ENCODE data around the gene DNAJC18.

The DNAJC18 gene

DNA sequence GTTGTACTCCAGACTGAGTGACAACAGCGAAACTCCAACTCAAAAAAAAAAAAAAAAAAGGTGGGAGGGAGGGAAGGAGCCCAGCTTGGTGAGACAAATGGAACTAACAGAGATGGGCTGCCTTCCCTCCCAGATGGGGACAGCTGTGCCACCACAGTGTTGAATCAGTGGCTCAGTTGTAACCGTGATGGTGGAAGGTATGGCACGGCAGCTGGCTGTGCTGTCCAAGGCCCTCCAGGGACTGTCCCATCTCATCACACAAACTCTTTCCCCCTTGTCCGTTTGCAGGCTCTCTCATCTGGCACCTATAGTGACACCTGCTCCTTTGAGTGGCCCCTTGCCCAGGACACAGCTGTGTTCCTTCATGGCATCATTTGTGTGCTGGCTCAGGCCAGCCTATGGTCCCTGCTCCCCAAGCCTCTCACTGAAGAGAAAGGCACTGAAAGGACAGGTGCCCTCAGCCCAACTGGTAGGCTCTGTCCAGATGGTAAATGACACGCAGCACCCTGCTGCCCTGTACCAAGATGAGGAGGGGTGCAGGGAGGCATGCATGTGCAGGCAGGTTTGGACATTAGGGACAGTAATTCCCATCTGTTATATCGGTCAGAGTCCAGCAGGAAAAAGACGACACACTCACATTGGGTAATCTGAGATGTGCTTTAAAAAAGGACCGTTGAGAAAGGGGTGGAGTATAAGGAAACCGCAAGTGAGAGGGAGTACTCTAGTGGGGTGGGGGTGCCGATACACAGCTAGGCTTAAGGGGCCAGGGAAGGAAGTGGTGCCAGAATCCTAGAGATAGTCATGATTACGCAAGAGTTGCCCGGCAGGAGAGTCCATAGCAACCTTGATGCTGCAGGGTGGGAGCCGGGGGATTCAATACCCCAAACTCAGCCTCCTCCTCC lies 35.8 kb upstream of the DNAJC18 start:
- H3K36me3 ChIP-seq (ENCODE audit: control insufficient read depth, insufficient read depth, low read length, severe bottlenecking), result peaks cover 23% of the 10 kb centered on the region
- peak; percentile 60 for DNase-seq (ENCODE audit: low read depth)
- peaks cover 34% of the 10 kb centered on the region for H3K4me1 ChIP-seq (ENCODE audit: control insufficient read depth, insufficient read depth, low read length)
- H3K27me3 ChIP-seq (replicated peaks; ENCODE audit: control insufficient read depth, insufficient read depth, low read length), result no peaks in the 10 kb centered on the region
- H3K9me3 ChIP-seq (ENCODE audit: control insufficient read depth, low read length), result no peaks in the 10 kb centered on the region
- H3K9ac ChIP-seq (ENCODE audit: low read length), result no peak overlapping the region
- no peak overlapping the region for H3K4me3 ChIP-seq (ENCODE audit: low read length)

DNA sequence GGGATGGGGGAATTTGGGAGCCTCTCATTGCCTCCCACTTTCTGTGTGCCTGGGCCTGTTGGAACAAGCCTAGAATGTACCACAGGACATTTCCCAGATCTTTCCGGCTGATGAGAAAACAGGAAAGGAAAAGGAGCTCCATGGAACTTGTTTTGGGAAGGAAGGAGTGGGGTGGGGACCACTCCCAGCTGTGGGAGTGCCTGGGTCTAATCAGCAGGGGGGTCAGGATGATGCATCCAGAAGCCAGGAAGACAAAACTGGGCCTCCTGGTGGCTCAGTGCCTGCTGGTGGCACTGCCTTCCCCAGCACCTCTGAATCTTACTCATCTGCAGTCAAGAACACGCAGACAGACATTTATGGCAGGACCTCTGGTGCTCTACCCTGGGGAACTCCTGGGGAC lies 34.2 kb upstream of the DNAJC18 start:
- Histone ChIP-seq H3K4me1 (ENCODE audit: control insufficient read depth, insufficient read depth, low read length) (peaks cover 44% of the 10 kb centered on the region), H3K9ac (ENCODE audit: low read length) (peak overlapping the region; percentile 48), H3K9me3 (ENCODE audit: control insufficient read depth, low read length) (no peaks in the 10 kb centered on the region), H3K27me3 (replicated peaks; ENCODE audit: control insufficient read depth, insufficient read depth, low read length) (no peaks in the 10 kb centered on the region), H3K4me3 (ENCODE audit: low read length) (no peak overlapping the region), H3K36me3 (ENCODE audit: control insufficient read depth, insufficient read depth, low read length, severe bottlenecking) (peaks cover 23% of the 10 kb centered on the region)
- DNase-seq (ENCODE audit: low read depth), result peak; percentile 23

DNA sequence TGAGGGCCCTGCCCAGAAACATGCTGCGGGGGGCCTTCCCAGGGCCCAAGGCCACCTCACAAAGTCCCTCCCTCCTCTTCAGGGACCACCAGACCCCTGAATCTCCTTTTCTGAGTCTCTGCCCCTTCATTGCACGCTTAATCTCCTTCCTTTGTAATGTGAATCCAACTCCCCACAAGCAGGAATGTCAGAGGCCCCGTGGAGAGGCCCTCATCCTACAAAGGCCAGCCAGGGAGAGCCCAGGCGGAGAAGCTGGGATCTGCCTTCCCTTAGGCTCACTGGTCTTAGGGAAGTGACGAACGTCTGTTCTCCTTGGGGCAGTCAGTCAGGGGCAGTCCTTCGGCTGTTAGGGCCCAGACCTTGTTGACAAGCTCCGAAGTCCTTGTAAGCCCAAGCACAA lies 33.8 kb upstream of the DNAJC18 start:
- Histone ChIP-seq H3K4me1 (ENCODE audit: control insufficient read depth, insufficient read depth, low read length) (peaks cover 48% of the 10 kb centered on the region), H3K27me3 (replicated peaks; ENCODE audit: control insufficient read depth, insufficient read depth, low read length) (no peaks in the 10 kb centered on the region), H3K36me3 (ENCODE audit: control insufficient read depth, insufficient read depth, low read length, severe bottlenecking) (peaks cover 19% of the 10 kb centered on the region), H3K4me3 (ENCODE audit: low read length) (no peak overlapping the region), H3K9ac (ENCODE audit: low read length) (peak overlapping the region; percentile 48), H3K9me3 (ENCODE audit: control insufficient read depth, low read length) (no peaks in the 10 kb centered on the region)
- DNase-seq (ENCODE audit: low read depth), result peak; percentile 40

DNA sequence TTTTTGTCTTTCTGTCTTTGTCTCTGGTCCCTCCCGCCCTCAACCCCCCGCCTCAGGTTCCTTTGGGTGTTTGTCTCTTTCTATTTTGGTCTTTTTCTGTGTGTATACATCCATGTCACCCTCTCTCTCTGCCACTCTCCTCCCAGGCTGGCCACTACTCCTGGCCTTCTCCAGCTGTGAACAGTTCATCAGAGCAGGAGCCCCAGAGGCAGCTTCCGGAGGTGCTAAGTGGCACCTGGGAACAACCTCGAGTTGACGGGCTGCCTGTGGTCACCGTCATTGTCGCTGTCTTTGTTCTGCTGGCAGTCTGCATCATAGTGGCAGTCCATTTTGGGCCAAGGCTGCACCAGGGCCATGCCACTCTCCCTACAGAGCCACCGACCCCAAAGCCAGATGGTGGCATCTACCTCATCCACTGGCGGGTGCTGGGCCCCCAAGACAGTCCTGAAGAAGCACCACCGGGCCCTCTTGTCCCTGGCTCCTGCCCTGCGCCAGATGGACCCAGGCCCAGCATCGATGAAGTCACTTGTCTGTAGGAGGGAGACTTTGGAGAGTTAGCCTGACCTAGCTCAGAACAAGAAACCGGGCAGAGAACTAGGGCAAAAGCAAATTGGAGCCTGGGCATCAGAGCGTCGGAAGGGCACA lies 33.2 kb upstream of the DNAJC18 start:
- Histone ChIP-seq H3K36me3 (ENCODE audit: control insufficient read depth, insufficient read depth, low read length, severe bottlenecking) (peaks cover 13% of the 10 kb centered on the region), H3K9ac (ENCODE audit: low read length) (peak overlapping the region; percentile 48), H3K4me1 (ENCODE audit: control insufficient read depth, insufficient read depth, low read length) (peaks cover 49% of the 10 kb centered on the region), H3K27me3 (replicated peaks; ENCODE audit: control insufficient read depth, insufficient read depth, low read length) (no peaks in the 10 kb centered on the region), H3K4me3 (ENCODE audit: low read length) (no peak overlapping the region), H3K9me3 (ENCODE audit: control insufficient read depth, low read length) (no peaks in the 10 kb centered on the region)
- DNase-seq (ENCODE audit: low read depth), result no peak

DNA sequence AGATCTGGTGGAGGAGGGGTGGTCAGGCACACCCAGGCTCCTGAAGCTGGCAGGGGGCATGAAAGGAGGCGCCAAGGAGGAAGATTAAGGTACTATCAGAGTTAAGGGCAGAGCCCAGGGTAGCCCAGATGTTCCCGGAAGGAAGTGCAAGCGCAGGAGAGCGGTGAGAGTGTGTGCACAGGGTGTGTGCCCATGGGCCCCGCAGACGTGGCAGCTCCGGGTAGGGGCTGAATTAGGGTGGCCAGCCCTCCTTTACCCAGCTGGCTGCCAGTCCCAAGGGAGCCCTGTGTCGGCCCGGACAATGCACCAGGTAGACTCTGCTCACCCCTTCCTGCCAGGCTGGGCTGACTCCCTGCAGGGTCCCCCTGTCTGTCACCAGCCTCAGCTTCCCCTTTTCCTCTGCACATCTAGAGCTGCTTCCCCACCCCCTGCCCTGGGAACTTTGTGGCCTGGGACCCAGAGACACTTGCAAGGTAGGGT lies 31.5 kb upstream of the DNAJC18 start, which contains the start of gene SMIM33:
Gene SMIM33 (plus strand): TSS at position 184 of the 480 bp plus-strand sequence. CDS start 118 bp downstream, at position 302.
- no peaks in the 10 kb centered on the region for H3K27me3 ChIP-seq (replicated peaks; ENCODE audit: control insufficient read depth, insufficient read depth, low read length)
- H3K9ac ChIP-seq (ENCODE audit: low read length), result no peak within 1 kb of the TSS
- no peak within 1 kb of the TSS for H3K4me3 ChIP-seq (ENCODE audit: low read length)
- H3K4me1 ChIP-seq (ENCODE audit: control insufficient read depth, insufficient read depth, low read length), result peaks cover 49% of the 10 kb centered on the region
- peaks cover 3% of the 10 kb centered on the region for H3K36me3 ChIP-seq (ENCODE audit: control insufficient read depth, insufficient read depth, low read length, severe bottlenecking)
- DNase-seq (ENCODE audit: low read depth), result no peak
- no peaks in the 10 kb centered on the region for H3K9me3 ChIP-seq (ENCODE audit: control insufficient read depth, low read length)

DNA sequence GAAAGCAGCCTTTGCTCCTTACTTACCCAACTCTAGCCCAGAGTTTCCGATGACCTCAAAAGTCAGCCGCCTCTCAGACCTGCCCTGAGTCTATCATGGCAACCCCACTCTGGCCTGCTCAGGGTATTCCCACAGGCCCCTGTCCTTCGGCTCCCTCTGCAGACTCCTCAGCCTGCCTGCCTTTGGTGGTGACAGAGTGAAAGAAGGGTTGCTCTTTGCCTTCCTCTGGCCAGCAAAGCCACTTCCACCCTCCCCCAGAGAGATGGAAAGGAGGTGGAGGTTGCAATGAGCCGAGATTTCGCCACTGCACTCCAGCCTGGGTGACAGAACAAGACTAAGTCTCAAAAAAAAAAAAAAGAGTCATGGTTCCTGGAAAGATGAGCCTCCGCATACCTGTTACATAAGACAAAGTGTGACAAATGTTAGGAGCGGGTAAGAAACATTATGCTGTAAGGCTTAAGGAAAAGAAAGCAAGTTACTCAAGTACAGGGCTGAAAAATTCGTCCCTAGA lies 29.2 kb upstream of the DNAJC18 start:
- DNase-seq (ENCODE audit: low read depth), result no peak
- H3K9me3 ChIP-seq (ENCODE audit: control insufficient read depth, low read length), result no peaks in the 10 kb centered on the region
- no peaks in the 10 kb centered on the region for H3K36me3 ChIP-seq (ENCODE audit: control insufficient read depth, insufficient read depth, low read length, severe bottlenecking)
- peaks cover 27% of the 10 kb centered on the region for H3K4me1 ChIP-seq (ENCODE audit: control insufficient read depth, insufficient read depth, low read length)
- H3K9ac ChIP-seq (ENCODE audit: low read length), result peak overlapping the region; percentile 54
- no peak overlapping the region for H3K4me3 ChIP-seq (ENCODE audit: low read length)
- H3K27me3 ChIP-seq (replicated peaks; ENCODE audit: control insufficient read depth, insufficient read depth, low read length), result no peaks in the 10 kb centered on the region

DNA sequence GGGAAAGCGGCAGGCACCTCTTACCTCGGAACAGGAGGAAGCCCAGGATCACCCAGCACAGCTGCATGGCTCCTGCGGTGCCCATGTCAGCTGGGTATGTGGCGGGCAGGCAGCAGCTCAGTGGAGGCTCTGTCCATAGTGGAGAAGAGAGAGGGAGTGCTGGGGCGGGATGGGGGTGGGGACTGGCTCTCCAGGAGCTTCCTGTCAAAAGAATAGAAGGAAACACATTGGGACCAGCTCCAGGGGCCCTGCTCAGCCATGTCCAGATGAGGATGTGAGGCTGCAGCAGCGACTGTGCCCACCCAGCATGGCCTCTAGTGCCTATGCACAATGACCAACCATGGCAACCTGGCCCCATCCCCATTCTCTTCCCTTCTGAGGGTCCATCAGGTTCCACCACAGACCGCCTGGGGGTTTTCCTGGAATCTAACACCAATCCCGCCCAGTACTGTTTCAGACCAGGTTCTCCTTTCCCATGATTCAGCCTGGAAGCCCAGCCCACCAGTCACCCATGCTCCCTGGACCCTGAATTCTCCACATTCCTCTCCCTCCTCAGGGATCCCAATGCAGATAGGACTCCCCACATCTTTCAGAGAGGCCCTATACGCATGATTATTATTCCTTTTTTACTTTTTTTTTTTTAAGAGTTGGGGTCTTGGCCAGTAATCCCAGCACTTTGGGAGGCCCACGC lies 23.4 kb upstream of the DNAJC18 start, which contains the start of gene ECSCR:
Gene ECSCR (minus strand): TSS at position 158 of the 691 bp plus-strand sequence. CDS start 73 bp downstream, at position 85.
- no peaks in the 10 kb centered on the region for H3K4me1 ChIP-seq (ENCODE audit: control insufficient read depth, insufficient read depth, low read length)
- H3K27me3 ChIP-seq (replicated peaks; ENCODE audit: control insufficient read depth, insufficient read depth, low read length), result no peaks in the 10 kb centered on the region
- DNase-seq (ENCODE audit: low read depth), result no peak
- no peaks in the 10 kb centered on the region for H3K9me3 ChIP-seq (ENCODE audit: control insufficient read depth, low read length)
- H3K4me3 ChIP-seq (ENCODE audit: low read length), result no peak within 1 kb of the TSS
- H3K9ac ChIP-seq (ENCODE audit: low read length), result no peak within 1 kb of the TSS
- no peaks in the 10 kb centered on the region for H3K36me3 ChIP-seq (ENCODE audit: control insufficient read depth, insufficient read depth, low read length, severe bottlenecking)

DNA sequence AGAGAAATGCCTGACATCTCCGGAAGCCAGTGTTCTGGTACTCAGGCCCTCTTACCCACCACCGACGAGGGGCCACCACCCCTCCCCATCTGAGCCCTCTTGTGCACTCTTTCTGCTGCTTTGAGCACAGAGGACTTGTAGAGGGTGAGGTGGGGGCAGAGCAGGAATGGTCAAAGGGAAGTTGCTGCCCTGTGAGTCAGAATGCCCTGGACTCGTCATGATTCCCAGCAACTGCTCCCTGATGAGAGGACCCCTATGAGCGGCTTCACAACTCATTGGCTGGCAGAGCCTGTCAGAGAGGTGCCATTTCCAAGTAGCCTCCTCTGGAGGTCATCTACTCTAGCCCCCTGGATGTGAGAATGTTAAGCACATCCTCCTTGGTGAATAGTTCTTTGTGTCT lies 22.4 kb upstream of the DNAJC18 start:
- Histone ChIP-seq H3K36me3 (ENCODE audit: control insufficient read depth, insufficient read depth, low read length, severe bottlenecking) (no peaks in the 10 kb centered on the region), H3K9ac (ENCODE audit: low read length) (no peak overlapping the region), H3K27me3 (replicated peaks; ENCODE audit: control insufficient read depth, insufficient read depth, low read length) (no peaks in the 10 kb centered on the region), H3K4me1 (ENCODE audit: control insufficient read depth, insufficient read depth, low read length) (no peaks in the 10 kb centered on the region), H3K9me3 (ENCODE audit: control insufficient read depth, low read length) (no peaks in the 10 kb centered on the region), H3K4me3 (ENCODE audit: low read length) (no peak overlapping the region)
- DNase-seq (ENCODE audit: low read depth), result peak; percentile 25

DNA sequence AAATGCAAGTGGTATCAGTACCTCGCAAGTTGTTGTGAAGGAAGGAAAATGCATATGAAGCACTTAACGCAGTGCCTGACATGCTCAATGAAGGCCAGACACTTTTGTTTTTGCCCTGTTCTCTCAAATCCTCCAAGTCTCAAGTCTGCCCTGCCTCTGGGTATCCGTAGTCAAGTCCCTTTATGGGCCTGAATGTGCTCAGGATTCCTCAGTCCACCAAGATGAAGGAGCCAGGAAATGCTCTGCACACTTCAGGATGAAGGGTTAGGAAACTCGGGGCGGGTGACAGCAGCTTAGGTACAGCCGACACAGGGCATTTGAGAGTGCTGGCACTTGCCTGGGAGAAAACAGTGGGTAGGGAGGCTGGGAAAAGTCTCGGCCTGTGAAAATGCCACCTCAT lies 21.9 kb upstream of the DNAJC18 start:
- Histone ChIP-seq H3K4me3 (ENCODE audit: low read length) (no peak overlapping the region), H3K9ac (ENCODE audit: low read length) (no peak overlapping the region), H3K4me1 (ENCODE audit: control insufficient read depth, insufficient read depth, low read length) (no peaks in the 10 kb centered on the region), H3K9me3 (ENCODE audit: control insufficient read depth, low read length) (no peaks in the 10 kb centered on the region), H3K36me3 (ENCODE audit: control insufficient read depth, insufficient read depth, low read length, severe bottlenecking) (no peaks in the 10 kb centered on the region), H3K27me3 (replicated peaks; ENCODE audit: control insufficient read depth, insufficient read depth, low read length) (no peaks in the 10 kb centered on the region)
- no peak for DNase-seq (ENCODE audit: low read depth)

DNA sequence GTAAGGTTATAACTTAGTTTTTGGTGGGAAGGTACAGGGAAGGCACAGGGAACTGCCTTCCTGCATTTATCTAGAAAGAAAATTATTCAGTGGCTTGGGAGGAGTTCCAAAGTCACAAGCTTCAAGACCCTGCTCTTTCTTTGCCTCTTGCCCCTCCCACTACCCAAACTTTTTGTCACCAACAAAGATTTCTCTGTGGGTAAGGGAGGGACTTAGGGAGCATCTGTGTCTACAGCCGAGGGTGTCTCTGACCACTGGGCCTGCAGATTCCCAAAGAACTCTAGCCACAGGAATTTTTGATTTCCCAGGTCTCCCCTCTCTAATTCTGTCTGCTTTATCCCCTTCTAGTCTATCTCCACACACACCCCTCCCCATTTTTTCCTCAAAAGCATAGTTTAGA lies 21.1 kb upstream of the DNAJC18 start:
- Histone ChIP-seq H3K9me3 (ENCODE audit: control insufficient read depth, low read length) (no peaks in the 10 kb centered on the region), H3K9ac (ENCODE audit: low read length) (no peak overlapping the region), H3K27me3 (replicated peaks; ENCODE audit: control insufficient read depth, insufficient read depth, low read length) (no peaks in the 10 kb centered on the region), H3K36me3 (ENCODE audit: control insufficient read depth, insufficient read depth, low read length, severe bottlenecking) (no peaks in the 10 kb centered on the region), H3K4me3 (ENCODE audit: low read length) (no peak overlapping the region), H3K4me1 (ENCODE audit: control insufficient read depth, insufficient read depth, low read length) (no peaks in the 10 kb centered on the region)
- no peak for DNase-seq (ENCODE audit: low read depth)
